DMS114 treated with DMSO at 0.1 percent for 48 hours (cell line): ENCODE results near the gene ANAPC7.
"Not testable (repeated sequence)": the region's sequence is repeated elsewhere in the genome, so short reads cannot be mapped to it uniquely, and the experiment has no call there.

Experiments used
- DNase-seq: peaks from one replicate; lab custom pipeline; 2025; ENCODE audit not compliant: unreplicated experiment; lab: John Stamatoyannopoulos, UW

ANAPC7 gene

GRCh38 chr12:110378131-110378790 is 25.2 kb downstream of the ANAPC7 start:
- DNase-seq: not testable (repeated sequence)

- DNase-seq: no peak
These were observed 29.4 kb downstream of the ANAPC7 start for GRCh38 chr12:110373962-110374611.

DNA sequence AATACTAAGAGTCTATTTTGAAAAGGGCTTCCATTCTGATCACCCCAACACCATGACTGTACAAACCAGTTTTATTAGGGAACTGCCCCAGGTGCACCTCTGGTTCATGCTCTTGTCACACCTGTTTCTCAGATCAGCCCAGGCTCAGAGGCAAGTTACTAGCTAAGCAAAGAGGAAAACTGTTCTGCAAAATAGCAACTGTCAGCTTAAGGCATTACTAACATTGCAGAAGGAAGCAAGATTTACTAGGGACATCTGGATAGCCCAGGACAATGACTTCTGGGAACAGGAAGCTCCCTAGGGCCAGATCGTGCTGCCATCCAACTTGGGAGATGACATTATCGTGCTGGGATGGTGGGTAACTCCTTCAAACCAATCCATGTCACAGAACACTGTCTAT is 30.1 kb downstream of the ANAPC7 start:
- DNase-seq: no peak

- DNase-seq: no peak
These were observed 30.5 kb downstream of the ANAPC7 start for GRCh38 chr12:110373025-110373424.

DNA sequence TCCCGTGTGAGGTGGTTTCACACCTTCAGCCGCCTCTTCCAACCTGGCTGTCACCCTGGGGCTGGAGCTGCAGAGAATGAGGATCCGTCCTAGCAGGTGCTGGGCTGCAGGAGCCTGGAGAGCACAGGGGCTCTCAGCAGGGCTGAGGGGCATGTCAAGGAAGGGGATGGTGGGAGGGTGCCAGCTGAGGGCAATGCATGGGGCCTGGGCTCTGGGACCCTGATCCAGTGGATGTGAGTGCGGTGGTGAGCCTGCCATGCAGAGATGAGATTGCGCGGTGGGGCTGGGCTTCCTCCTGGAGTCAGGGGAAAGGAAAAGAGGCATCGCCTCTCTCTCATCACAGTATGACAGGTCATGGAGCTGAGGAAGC is 31.5 kb downstream of the ANAPC7 start:
- DNase-seq: no peak

DNA sequence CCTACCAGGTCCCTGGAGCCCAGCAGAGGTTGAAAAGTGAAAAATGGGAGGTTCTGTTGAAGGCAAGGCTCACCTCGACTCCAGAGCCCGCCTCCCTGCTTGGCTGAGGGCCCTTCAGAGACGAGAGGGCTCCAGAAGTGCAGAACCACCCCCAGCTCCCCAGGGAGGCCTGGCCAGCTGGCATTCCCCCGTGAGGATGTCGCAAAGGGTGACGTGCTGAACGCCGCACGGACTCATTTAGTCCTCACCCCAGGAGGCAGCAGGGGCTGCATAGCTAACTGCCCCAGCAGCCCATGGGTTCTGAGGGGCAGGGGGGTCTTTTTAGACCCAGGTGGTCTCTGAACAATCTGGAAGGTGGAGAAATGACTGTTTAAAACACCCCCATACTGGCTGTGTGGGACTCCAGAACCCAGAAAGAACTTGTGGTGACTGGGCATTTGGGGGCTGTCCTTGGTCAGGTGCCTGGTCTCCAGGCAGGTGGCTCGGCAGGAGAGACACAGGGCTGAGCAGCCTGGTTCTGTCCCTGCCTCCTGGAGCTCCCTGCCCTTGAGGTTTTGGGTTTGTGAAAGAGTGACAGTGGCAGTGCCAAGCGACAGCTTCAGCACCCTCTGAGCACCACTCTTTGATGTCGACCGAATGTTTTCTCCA is 32.0 kb downstream of the ANAPC7 start:
- no peak for DNase-seq

GRCh38 chr12:110370732-110371231 is 32.7 kb downstream of the ANAPC7 start:
- DNase-seq: no peak

- no peak for DNase-seq
These were observed 33.5 kb downstream of the ANAPC7 start for GRCh38 chr12:110369992-110370391.

GRCh38 chr12:110367181-110367864 is 36.2 kb downstream of the ANAPC7 start:
- DNase-seq: no peak

- DNase-seq: no peak
These were observed 37.0 kb downstream of the ANAPC7 start for GRCh38 chr12:110366321-110367142.

DNA sequence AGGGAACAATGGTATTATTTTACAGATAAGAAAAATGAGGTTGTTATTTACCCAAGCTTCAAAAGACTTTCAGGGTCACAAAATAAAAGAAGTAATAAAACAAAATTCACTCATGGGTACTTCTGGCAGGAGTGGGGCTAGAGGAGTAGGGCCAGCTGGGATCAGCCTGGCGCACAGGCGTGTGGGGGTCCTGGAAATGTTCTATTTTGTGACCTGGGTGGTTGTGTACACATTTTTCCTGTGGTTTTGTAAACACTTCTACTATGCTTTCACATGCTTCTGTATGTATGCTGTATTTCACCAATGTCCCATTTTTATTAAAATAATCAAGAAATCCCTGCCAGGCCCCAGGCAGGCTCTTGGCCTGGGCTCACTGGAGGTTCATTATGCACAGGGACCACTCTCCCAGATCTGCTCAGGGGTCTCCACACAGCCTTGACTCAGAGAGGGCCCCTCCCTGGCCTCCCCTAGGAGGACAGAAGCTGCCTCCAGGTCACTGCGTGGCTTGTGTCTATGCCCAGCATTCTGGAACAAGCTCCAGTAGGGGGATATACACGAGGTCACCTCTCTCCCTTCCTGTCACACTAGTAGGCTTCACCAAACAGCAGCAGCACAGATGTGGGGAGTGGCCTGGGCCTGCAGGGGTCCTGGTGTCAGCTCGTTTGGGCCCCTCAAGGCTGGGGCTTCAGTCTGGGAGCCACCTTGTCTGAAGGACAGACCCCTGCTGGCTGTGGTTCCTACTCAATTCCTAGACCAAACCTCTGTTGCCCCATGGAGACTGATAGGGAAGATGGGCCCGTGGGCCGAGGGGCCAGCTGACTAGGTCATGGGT is 37.8 kb downstream of the ANAPC7 start:
- no peak for DNase-seq

DNA sequence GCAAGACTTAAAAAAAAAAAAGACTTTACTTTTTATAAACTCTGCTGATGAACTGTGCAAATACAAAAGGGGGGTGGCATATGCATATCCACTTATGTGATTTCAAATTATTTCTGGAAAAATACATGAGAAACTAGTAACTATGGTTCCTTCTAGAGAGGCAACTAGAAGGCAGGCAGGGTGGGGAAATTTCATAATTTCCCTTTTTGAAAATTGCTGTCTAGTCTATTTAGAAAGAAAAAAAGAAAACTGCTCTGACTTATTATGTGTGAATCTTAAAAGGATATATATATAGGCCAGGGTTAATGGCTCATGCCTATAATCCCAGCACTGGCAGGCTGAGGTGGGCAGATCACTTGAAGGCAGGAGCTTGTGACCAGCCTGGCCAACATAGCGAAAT is 42.3 kb downstream of the ANAPC7 start:
- no peak for DNase-seq

- peak; percentile 60 for DNase-seq
These were observed 45.0 kb downstream of the ANAPC7 start for GRCh38 chr12:110358384-110359097.

GRCh38 chr12:110355073-110355472 is 48.4 kb downstream of the ANAPC7 start:
- DNase-seq: peak; percentile 18

GRCh38 chr12:110354172-110354780 is 49.2 kb downstream of the ANAPC7 start:
- no peak for DNase-seq

DNA sequence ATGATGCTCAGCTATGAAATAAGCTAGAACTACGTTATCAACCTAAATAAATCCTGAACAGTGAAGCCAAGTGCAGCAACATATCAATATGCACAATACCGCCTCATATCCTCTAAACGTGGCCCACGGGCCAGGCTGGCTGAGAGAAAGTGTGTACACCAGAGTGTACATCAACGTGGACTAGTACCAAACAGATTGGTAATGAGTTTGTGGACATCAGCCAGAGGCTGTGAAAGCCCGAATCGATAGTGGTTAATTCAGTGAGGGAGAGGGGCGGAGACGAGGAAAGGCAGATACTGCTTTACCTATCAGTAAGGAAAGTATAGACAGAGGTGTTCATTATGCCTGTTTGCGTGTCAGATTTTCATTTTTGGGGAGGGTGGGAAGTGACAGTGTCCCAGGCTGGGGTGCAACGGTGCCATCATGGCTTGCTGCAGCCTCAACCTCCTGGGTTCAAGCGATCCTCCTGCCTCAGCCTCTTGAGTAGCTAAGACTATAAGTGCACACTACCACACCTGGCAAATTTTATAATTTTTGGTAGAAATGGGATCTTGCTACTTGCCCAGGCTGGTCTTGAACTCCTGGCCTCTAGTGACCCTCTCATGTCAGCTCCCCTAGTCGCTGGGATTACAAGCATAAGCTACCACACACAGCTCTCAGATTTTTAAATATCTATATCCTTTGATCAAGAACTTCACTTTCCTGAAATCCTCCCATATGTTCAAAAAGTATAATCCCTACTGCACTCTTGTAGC is 50.1 kb downstream of the ANAPC7 start:
- DNase-seq: no peak

DNA sequence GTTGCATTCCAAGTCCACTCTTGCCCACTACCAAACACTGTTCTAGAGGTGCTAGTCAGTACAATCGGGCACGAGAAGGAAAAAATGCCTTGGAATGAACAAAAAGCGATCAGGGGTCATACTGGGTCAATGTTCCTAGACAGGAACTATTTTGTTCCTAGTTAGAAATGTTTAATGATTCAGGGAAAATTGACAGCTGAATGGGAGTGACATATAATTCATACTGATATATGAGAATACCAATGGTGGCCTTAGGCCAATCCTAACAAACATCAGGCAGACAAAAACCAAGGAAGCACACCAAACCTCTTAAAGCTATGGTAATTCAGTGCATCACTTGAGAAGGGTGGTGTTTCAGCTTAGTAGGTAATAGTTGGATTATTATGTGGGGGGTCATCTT is 51.1 kb downstream of the ANAPC7 start:
- no peak for DNase-seq

- DNase-seq: no peak
These were observed 52.4 kb downstream of the ANAPC7 start for GRCh38 chr12:110351119-110351518.
